HT1080 (cell line): Measurements from ENCODE around the gene BCO2. TPM values are rescaled to one million over a fixed set of nuclear protein-coding genes. Genes with fewer than 3 reads are reported as not detected.
"Not testable (repeated sequence)": the region's sequence is repeated elsewhere in the genome, so short reads cannot be mapped to it uniquely, and the experiment has no call there.

Source experiments
- DNase-seq: peaks from one replicate; pipeline ENCODE4 v3.0.0-alpha.2; 2015; ENCODE audit warnings: low read depth
- polyA plus RNA-seq, 2 experiments: library from polyadenylated mRNA; depleted of rRNA; stranded (reverse); fragments of >200 nt; gene quantifications; 2 replicates each; pipeline ENCODE4 v1.2.3, GENCODE V29; 2015
- total RNA-seq: library from RNA; depleted of rRNA; stranded (reverse); fragments of >200 nt; shearing (Covaris generic); gene quantifications from 2 replicates; pipeline ENCODE4 v1.2.3, GENCODE V29; 2014; rRNA removed

Gene BCO2
- total RNA-seq = 0.17 and 0.19 TPM in 2 replicates
- polyA plus RNA-seq (2015; cell fraction: cytosol; rRNA removed) = 0.27 and 1.5 TPM in 2 replicates
- polyA plus RNA-seq (2015; cell fraction: nucleus; rRNA removed) = 3.9 and 4.7 TPM in 2 replicates

- peak; percentile 72 for DNase-seq
These were observed at the start of gene BCO2 for GRCh38 chr11:112174789-112175598. TSS of gene BCO2 (plus strand) at chr11:112175512. CDS start at chr11:112175602, 90 bp downstream.

GRCh38 chr11:112127056-112127455 lies 48.3 kb upstream of the BCO2 start:
- DNase-seq = no peak

- peak; percentile 92 for DNase-seq
These were observed 46.7 kb upstream of the BCO2 start for GRCh38 chr11:112128483-112129121.

GRCh38 chr11:112129656-112130055 lies 45.7 kb upstream of the BCO2 start:
- no peak for DNase-seq

- DNase-seq = peak; percentile 39
These were observed 42.6 kb upstream of the BCO2 start for GRCh38 chr11:112132737-112133136.

GRCh38 chr11:112134473-112134872 lies 40.8 kb upstream of the BCO2 start:
- DNase-seq = no peak

- DNase-seq = no peak
These were observed 31.7 kb upstream of the BCO2 start for GRCh38 chr11:112143597-112143996.

GRCh38 chr11:112150517-112150916 lies 24.8 kb upstream of the BCO2 start:
- DNase-seq = no peak

GRCh38 chr11:112156153-112156955 lies 19.0 kb upstream of the BCO2 start:
- DNase-seq = no peak

- DNase-seq = peak; percentile 100
These were observed 18.2 kb upstream of the BCO2 start for GRCh38 chr11:112156956-112157766.

GRCh38 chr11:112159098-112160065 lies 15.9 kb upstream of the BCO2 start:
- no peak for DNase-seq

- no peak for DNase-seq
These were observed 15.0 kb upstream of the BCO2 start for GRCh38 chr11:112160091-112160848.

GRCh38 chr11:112161012-112161411 lies 14.3 kb upstream of the BCO2 start:
- DNase-seq = no peak

- DNase-seq = not testable (repeated sequence)
These were observed 13.1 kb upstream of the BCO2 start for GRCh38 chr11:112162200-112162599.

- DNase-seq = peak; percentile 22
These were observed 12.4 kb upstream of the BCO2 start for GRCh38 chr11:112162761-112163546.

GRCh38 chr11:112163875-112164685 lies 11.2 kb upstream of the BCO2 start, which contains the start of gene IL18:
TSS of gene IL18 (minus strand) at chr11:112164094. CDS start at chr11:112155053, 9,041 bp downstream.
- DNase-seq = no peak

GRCh38 chr11:112165049-112165448 lies 10.3 kb upstream of the BCO2 start:
- no peak for DNase-seq
